ENCODE data around the gene CCDC127.
"Not testable (repeated sequence)": the region's sequence is repeated elsewhere in the genome, so short reads cannot be mapped to it uniquely, and the experiment has no call there.

Gene CCDC127

DNA sequence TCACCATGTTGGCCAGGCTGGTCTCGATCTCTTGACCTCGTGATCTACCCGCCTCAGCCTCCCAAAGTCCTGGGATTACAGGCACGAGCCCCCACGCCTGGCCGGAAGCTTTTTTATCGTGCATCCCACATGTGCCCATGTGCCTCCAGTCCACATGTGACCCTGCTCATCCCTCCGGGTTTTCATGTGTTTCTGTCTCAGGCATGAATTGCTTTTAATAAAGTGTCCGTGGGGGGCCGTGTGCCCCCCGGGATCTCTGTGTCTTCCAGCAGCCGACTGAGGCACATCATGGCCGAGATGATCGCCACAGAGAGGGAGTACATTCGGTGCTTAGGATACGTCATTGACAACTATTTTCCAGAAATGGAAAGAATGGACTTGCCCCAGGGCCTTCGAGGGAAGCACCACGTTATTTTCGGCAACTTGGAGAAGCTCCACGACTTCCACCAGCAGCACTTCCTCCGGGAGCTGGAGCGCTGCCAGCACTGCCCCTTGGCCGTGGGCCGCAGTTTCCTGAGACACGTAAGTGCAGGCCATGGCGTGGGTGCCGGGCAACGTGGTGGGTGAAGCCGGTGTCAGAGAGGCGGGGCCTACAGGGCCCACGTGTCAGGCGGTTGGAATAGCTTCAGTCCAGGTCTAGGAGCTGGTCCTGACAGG is 48.8 kb downstream of the CCDC127 start:
- DNase-seq: no peak

DNA sequence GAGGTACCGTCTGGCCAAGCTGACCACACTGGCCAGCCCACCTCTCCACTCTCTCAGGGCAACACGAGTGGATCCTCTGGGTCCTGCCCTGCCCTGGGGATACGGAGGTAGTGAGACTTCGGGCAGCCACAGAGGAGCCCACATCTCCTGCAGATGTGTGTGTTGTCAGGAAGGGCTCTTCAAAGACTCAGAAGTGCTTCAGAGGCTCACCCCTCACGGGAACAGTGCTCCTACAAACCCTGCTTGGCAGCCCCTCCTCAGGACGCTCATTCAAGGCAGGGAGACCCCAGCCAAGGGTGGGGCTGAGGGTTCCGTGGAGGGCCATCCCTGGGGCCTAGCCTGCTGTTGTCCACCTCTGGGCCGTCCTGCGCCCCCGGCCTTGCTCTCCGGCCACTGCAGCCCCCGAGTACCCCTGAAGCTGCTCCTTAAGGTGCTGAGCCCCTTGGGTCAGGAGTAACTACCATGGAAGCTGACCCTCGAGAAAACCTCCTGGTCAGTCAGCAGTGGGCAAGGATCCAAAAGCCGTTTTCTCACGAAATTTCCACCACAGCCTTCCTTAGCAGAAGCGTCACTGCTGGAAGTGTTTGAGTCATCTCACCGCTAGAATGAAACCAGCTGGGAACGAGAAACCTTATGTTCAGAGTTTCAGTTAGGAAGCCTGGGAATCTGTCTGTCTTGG is 49.8 kb downstream of the CCDC127 start:
- no peak for DNase-seq

DNA sequence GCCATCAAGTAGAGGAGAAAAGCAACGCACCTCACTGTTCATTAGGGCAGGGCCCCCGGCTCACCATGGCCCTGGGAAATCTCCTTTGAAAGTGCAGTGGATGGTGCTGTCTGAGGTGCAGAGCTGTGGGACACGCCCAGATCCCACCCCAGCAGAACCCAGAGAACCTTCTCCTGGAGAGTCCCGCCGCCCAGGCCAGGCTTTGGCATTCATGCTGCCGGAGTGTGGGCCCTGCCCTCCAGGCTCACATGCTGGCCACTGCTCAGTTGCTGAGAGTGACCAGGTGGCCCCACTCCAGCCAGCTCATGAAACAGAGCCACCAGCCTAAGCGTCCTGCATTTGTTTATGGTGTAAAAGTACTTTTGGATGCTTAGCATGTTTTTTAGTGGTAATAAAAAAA is 50.4 kb downstream of the CCDC127 start:
- no peak for DNase-seq

DNA sequence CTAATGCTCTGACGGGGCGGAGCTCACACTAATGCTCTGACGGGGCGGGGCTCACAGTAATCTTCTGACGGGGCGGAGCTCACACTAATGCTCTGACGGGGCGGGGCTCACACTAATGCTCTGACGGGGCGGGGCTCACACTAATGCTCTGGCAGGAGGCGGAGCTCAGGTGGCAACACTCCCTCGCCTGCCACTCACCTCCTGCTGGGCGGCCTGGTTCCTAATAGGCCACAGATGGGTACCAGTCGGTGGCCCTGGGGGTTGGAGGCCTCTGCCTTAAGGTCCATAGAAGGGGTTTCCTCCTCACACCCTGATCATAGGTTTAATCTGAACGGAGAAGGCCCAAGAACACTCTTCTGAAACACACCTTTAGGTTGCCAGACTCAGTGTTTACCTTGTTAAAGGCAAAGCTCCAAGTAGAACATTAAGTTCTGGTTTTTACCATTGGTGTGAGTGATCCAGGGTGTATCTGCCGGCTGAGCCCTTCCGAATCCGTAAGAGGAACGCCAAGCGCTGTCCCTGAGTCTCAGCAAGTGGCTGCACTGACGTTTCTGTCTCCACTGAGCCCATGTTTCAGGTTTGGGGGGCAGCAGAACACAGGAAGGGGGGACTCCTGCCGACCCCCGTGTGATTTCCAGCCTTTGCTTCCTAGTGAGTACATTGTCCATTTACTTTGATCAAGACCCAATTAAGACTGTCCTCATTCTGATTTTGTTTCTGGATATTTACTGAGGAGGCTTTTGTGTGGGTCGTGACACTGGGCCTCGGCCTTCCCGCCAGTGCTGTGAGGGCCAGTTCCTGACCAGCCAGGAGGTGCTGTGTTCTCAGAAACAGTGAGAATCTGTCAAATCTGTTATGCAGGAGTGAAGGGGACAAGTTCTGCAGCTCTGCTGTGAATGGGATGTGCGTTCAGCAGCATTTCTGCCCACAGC is 51.2 kb downstream of the CCDC127 start:
- no peak for DNase-seq

DNA sequence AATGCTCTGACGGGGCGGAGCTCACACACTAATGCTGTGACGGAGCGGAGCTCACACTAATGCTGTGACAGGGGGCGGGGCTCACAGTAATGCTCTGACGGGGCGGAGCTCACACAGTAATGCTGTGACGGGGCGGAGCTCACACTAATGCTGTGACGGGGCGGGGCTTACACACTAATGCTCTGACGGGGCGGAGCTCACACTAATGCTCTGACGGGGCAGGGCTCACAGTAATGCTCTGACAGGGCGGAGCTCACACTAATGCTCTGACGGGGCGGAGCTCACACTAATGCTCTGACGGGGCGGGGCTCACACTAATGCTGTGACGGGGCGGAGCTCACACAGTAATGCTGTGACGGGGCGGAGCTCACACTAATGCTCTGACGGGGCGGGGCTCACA is 53.2 kb downstream of the CCDC127 start:
- DNase-seq: not testable (repeated sequence)

DNA sequence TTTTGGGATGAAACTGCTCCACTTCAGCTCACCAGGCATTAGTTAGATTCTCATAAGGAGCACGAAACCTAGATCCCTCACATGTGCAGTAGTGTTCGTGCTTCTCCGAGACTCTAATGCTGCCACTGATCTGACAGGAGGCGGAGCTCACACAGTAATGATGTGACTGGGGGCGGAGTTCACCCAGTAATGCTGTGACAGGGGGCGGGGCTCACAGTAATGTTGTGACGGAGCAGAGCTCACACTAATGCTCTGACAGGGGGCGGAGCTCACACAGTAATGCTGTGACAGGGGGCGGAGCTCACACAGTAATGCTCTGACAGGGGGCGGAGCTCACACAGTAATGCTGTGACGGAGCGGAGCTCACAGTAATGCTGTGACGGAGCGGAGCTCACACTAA is 53.7 kb downstream of the CCDC127 start:
- DNase-seq: no peak

DNA sequence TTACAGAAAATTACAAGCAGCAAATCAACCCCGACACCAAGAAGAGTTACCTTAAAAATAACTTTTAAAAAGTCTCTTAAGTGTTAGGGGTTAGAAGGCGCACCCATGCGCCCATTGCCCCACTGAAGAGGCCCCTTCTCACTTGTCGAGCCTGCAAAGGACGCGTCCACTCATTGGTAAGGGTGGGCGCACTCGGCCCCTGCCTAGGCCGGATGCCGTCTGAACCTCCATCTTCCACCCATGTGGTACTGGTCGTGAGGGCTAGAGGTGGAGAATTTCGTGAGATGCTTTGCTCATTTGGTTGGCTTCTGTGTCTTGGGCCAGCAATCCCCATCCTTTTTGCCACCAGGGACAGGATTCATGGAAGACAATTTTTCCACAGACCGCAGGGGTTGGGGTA is 54.1 kb downstream of the CCDC127 start:
- DNase-seq: no peak

DNA sequence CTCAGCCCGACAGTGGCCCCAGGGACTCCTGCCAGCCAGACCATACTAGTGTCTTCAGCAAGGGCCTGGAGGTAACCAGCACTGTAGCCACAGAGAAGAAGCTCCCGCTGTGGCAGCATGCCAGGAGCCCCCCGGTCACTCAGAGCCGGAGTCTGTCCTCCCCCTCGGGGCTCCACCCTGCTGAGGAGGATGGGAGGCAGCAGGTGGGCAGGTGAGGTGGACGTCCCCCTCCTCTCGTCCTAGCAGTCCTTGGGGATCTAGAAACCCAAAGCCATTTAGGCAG is 54.7 kb downstream of the CCDC127 start:
- no peak for DNase-seq

DNA sequence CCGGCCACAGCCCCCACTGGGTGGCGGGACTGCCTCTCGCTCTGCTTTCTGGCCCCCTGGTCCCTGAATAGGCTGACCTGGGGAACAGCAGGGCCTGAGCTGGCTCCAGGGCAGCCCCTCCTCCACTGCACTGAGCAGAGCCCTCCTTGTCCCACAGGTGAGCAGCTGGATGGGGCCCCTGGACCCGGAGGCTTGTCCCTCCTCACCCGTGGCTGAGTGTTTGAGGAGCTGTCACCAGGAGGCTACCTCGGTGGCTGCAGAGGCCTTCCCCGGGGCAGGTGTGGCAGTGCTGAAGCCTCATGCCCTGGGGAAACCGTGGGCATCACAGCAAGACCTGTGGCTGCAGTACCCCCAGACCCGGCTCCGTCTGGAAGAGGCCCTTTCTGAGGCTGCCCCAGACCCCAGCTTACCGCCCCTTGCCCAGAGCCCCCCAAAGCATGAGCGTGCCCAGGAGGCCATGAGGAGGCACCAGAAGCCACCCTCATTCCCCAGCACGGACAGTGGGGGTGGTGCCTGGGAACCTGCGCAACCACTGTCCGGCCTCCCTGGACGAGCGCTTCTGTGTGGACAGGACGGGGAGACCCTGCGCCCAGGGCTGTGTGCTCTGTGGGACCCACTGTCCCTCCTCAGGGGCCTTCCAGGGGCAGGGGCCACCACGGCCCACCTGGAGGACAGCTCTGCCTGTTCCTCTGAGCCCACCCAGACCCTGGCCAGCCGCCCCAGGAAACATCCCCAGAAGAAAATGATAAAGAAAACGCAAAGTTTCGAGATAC is 55.2 kb downstream of the CCDC127 start:
- DNase-seq: no peak

DNA sequence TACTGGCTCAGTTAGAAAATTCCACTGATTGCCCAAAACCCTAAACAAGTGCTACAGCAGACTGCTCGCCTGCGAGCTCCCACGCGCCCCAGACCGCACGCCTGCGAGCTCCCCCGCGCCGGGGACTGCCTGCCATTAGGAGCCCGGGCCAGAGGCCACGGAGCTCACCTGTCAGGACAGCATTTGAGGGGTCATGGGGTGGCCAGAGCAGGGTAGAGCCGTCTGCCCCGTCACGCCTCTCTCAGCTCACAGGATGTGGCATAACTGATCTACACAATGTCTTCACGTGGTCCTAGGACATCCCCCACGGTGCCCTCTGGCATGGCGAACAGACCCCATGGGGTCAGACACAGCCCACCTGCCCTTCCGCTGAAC is 55.8 kb downstream of the CCDC127 start:
- DNase-seq: no peak

DNA sequence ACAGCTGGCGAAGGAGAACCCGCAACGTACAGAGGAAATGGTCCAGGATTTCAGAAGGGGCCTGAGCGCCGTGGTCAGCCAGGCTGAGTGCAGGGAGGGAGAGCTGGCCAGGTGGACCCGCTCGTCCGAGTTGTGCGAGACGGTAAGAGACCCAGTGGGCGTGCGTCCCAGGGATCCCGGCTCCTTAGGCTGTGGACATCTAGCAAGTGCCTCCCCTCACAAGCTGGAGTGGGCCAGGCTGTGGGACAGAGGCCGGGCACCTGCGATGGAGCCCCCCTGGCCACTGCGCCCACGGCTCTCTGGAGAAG is 56.2 kb downstream of the CCDC127 start:
- no peak for DNase-seq

DNA sequence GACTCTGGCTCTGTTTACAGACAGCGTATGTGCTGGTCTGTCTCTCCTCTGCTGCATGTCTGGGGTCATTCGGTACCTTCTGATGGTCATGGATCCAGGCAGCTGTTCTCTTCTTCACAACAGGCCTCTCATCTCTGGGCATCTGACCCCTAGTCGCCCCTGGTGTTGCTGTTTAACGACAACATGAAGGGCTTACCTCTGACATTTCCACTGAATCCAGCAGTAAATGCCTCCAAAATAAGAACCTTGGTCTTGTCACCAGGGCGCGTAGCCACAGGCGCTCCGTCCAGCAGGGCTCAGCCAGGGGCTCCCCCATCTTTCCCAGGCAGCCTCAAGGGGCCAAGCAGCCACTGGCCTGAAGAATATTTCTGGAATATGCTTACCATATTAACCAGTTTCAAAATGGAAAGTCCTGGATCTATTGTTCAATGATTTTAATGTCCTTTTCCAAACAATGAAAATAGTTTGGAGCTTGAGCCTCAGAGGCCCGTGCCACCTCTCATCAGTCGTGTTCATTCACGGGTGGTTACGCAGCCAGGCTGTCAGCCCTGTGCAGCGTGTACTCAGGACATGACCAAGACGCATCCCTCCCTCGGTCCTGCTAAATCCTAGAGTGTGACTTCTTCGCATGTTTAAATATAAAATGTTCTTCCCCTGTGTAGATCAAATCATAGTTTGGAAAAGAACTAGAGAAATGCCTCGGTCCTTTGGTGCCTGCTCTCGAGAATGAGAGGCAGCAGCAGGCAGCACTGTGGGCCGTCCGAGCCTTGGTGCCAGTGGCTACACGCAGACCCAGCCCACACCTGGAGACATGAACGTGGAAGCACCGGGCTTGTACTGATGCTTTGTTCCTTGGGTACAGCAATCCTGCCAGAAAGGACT is 56.8 kb downstream of the CCDC127 start:
- no peak for DNase-seq

DNA sequence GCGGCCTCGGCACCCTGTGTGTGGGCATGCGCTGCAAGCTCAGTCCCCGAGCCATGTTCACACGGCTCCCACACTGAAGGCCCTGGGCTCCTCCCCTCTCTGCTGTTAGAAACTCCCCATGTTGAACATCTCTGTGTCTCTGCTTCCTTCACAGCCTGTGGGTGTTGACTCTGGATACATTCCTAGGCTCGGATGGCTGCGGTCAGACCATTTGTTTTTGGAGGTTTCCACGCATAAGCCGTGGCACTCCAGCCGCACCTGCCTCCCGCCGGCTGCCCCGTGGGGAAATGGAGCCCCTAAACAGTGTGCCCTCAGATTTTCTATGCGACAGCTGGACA is 57.8 kb downstream of the CCDC127 start:
- no peak for DNase-seq

DNA sequence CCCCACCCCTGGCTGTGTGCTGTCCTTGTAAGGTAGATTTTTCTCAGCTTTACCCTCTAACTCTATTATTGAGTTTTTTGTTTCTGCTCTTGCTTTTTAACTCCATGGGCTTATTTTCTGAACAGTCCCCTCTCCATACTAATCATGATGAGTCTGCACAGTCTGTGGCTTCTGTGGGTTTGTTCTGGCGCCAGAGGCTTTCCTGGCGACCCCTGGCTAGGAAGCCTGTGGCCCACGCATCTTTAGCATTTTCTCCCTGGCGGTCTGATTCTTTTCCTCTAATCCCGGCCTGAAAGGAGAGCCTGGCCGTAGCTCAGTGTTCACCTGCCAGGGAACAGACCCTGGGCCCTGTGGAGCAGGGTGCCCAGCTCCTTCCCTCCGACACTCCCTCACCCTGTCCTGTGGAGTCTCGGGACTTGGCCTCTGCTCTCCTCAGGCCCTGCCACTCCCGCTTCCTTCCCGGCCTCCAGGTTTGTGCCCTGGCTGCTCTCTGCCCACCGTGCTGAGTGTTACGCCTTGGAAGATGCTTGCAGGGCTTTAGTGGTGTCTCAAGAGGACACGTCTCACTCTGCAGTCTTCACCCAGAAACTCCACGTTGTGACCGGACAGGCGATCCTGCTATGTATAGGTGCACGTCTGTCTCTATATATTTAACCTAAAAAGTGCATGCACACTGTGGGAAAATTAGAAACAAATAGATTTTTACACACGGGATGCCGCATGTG is 58.3 kb downstream of the CCDC127 start:
- no peak for DNase-seq

DNA sequence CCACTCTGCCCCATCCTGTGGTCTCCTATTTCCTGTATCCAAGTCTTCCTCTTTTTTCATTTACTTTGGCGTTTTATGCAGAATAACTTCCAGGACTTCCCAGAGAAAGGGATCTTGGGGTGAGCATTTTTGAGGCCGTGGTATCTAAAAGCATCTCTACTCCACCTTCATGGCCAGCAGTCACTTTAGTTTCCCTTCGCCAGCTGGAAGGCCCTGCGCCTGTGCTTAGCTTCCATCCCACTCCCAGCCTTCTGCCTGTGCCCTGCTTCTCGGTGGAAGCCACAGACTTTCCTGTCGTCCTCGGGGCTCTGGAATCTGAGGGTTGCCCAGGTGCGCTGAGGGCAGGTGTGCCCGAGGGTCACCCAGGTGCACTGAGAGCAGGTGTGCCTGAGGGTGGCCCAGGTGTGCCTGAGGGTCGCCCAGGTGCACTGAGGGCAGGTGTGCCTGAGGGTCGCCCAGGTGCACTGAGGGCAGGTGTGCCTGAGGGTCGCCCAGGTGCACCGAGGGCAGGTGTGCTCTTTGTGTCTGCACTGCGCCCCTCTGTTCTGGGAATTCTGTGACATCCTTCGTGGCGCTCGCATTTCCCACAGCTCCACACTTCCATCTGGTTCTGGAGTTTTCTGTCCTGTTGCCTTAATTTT is 59.0 kb downstream of the CCDC127 start:
- DNase-seq: no peak

DNA sequence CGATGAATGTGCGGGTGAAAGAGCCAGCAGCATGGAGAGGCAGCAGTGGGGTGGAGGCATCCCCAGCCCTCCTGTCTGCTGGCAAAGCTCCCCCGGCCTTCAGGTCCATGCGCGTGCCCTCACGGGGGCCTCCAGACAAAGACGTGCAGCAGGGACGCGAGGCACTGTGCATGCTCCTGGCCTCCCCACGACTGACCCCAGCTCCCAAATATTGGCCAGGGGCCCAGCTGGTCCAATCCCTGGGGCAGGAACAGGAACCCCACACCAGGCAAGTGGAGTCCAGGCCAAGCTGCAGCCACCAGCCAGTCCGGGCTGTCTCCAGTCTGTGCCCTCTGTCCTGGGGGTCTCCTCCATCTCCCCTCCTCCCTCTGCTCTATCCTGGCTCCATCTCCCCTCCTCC is 60.2 kb downstream of the CCDC127 start:
- DNase-seq: no peak

DNA sequence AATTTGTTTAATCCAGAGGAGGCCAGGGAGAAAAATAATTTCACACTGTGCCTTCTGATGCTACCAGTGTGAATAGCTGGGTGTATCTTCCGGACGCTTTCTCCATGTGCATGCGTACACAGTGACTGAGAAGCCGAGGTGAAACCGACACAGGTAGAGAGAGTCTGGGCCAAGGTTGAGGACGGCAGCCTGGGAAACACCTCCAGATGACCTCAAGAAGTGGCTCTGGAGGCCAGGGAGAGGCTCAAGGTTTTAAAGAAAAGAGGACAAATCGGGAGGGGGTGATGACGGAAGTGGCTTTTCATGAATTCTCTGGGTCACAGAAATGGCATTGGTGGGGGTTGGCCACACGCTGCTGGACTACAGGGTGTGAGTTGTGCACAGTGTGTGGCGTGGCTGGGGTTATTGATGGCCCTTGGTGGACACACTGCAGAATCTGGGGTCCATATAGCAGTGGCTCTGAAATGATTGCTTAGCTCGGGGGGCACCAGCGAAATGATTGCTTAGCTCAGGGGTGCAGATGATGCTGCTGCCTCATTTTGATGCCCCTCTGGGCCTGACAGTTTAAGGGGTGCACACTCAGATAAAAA is 60.7 kb downstream of the CCDC127 start:
- no peak for DNase-seq

DNA sequence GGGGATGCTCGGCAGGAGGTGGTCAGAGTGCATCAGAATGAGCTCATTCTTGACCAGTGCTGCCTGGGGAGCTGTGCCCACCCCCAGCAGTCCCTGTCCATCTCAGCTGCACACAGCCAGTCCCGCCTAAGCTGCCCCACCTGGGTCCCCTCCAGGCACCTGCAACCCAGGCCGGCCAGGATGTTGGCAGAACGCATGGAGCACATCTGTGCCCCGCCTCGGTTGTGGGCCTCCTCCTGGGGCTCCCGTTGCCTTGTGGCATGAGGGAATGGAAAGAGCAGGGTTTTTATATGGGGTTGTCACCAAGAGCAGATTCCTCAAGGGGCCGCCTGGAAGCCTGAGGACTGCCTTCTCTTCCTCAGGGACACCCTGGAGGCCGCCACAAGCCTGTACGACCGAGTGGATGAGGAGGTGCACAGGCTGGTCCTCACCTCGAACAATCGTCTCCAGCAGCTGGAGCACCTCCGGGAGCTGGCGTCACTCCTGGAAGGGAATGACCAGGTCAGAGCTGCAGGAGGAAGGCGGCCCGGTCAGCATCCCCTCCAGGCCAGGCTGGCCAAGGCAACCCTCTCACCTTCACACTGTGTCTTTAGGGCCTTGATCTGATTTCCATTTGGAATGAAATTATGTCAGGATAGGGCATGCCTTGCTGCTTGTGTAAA is 61.4 kb downstream of the CCDC127 start:
- no peak for DNase-seq

DNA sequence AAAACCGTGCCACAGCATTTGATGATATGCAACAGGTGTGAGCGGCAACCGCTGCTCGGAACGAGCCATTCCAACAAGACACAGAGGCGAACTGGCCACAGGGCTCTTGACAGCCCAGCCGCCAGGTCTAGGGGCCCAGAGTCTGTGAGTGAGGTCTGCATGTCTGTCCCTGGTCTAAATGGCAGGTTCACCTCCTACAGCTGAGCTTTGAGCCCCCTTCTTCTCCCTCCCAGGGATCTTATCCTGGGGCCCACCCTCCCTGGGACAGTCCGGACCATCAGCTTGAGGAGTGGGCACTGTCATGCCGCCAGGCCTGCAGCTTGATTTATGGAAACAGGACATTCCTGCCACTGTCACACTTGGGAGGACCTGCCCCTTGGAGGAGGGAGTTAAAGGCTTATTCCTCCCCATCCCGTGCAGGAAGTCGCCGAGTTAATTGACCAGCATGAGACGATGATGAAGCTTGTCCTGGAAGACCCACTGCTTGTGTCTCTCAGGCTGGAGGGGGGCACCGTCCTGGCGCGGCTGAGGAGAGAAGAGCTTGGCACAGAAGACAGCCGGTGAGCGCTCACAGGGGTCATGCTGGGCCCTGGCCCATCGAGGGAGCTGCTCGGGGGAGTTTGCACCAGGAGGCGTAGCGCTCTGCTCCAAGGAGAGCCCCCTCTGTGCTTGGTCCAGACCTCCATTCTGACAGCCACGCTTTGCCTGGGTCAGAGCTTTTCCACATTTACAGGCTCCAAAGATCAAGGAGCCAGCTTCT is 62.1 kb downstream of the CCDC127 start:
- no peak for DNase-seq

DNA sequence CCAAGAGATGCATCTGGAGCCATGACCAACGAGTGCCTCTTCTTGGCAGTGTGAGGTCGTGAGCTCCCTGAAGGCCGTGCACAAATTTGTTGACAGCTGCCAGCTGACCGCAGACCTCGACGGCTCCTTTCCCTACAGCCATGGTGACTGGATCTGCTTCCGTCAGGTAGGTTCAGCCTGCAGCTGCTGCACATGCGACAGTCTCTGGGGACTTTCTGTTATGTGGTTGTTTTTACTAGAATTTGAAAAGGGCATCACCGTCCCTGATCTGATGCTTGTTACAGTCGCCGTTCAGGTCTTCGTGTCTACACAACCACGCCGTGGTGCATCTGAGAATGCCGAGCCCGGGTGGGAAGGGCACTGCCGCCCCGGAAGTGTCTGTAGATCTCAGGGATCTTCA is 63.1 kb downstream of the CCDC127 start:
- no peak for DNase-seq
